Suppressor macrophage treated with lipopolysaccharide for 4 hours (primary cell): ENCODE results near the gene SPSB4.
"Not testable (repeated sequence)": the region's sequence is repeated elsewhere in the genome, so short reads cannot be mapped to it uniquely, and the experiment has no call there.

Experiments
- DNase-seq: peaks from one replicate; pipeline ENCODE4 v3.0.0-alpha.2; 2020

SPSB4 gene

DNA sequence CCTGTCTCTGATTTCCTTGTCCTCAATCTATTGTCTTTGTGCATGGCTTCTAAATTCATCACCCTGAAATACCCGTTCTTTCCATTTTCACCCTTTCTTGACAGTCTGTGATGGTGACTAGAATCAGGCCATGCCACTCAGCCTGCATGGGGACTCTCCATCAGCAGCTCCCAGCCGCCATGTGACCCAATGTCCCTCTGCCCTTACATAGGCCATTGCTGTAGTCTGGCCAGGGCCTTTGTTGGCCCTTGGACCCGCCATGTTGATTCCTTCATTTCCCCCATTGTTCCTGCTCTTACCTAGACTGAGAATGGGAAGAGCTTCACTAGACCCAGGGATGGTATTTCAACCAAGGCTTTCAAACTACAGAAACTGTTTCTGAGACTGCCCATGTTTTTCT is 45.8 kb downstream of the SPSB4 start:
- DNase-seq = no peak

DNA sequence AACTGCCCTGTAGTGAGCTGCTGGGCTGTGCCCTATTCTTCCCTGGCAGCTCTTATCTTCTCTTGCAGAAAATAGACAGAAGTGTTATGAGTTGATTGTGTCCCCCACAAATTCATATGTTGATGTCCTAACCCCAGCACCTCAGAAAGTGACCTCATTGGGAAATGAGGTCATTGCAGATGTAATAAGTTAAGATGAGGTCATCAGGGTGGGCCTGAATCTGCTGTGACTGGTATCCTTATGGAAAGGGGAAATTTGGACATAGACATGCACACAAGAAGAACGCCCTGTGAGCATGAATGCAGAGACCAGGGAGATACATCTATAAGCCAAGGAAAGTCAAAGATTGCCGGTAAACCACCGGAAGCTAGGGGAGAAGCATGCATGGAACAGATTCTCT is 49.0 kb downstream of the SPSB4 start:
- DNase-seq = no peak

GRCh38 chr3:141100531-141101320 is 49.6 kb downstream of the SPSB4 start:
- no peak for DNase-seq

- no peak for DNase-seq
Measured at GRCh38 chr3:141102372-141102771, 51.2 kb downstream of the SPSB4 start.

GRCh38 chr3:141103067-141103466 is 51.9 kb downstream of the SPSB4 start:
- DNase-seq = no peak

- no peak for DNase-seq
Measured at GRCh38 chr3:141103503-141103902, 52.4 kb downstream of the SPSB4 start.

- DNase-seq = no peak
Measured at GRCh38 chr3:141104151-141104821, 53.1 kb downstream of the SPSB4 start.

GRCh38 chr3:141105828-141106628 is 54.9 kb downstream of the SPSB4 start:
- DNase-seq = peak; percentile 81

DNA sequence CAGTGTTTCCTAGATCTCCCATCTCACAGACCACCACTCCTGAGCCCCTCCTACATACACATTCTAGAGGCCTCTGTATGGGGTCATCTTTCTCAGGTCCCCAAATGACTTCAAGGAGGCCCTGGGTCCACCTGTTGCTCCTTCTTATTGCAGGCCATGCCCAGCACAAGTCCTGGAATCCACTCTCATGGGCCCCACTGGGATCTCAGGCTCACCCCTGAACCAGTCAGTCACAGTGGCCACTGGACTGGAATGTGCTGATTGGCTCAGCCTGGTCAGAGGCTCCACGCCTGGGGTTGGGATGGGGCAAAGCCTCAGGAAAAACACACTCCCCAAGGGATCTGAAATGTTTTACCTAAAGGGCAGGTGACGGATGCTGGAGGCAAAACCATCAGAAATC is 55.7 kb downstream of the SPSB4 start:
- DNase-seq = no peak

DNA sequence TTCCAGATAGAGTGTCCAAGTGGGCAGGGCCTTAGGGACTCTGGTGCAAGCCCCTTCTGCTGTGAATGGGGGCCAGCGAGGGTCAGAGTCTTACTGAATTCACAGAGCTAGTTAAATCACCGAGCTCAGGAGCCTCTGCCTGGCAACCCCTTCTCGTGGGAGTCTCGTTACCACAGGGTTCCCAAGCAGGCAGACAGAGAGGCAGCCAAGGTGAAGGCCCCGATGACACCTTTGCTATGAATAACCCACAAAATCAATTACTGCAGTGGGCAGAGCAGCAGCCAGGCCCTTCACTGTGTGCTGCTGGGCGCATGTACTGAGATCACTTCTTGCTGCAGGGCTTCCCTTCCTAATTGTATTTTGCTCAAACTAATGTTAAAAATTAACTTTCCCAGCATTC is 56.9 kb downstream of the SPSB4 start:
- DNase-seq = no peak

GRCh38 chr3:141109751-141110150 is 58.6 kb downstream of the SPSB4 start:
- no peak for DNase-seq

GRCh38 chr3:141110322-141110721 is 59.2 kb downstream of the SPSB4 start:
- no peak for DNase-seq

DNA sequence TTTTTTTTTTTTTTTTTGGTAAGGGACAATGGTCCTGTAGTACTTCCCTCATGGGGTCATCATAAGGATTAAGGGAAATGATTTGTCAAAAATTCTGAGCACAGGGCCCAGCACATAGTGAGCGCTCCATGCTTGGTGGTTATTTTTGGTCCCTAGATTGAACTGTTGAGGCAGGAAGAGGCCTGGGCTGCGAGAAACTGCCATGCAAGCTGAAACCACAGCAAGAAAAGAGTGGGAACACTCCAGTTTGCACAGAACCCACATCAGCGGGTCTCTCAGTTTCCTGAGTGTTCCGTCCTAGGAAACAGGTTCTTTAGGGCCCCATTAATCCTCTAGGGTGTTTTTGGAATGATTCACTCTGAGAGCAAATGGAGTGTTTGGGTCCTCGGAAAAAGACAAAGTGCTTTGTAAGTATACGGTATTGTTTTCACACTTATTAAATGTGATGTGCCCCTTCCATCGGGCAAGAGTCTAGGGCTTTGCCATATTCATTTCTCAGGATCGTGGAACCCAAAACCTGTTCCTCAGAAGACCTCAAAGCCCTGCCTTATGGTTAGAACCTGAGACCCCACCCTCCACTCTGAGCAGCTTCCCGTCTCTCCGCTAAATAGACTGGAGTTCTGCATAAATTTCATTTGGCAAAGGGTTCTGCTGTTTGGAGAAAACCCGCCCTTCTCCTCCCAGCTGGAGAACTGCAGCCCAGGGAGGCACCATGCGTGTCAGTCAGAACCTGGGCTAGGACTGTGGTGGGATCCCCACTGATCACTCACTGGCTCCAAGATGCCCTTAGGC is 60.4 kb downstream of the SPSB4 start:
- DNase-seq = no peak

DNA sequence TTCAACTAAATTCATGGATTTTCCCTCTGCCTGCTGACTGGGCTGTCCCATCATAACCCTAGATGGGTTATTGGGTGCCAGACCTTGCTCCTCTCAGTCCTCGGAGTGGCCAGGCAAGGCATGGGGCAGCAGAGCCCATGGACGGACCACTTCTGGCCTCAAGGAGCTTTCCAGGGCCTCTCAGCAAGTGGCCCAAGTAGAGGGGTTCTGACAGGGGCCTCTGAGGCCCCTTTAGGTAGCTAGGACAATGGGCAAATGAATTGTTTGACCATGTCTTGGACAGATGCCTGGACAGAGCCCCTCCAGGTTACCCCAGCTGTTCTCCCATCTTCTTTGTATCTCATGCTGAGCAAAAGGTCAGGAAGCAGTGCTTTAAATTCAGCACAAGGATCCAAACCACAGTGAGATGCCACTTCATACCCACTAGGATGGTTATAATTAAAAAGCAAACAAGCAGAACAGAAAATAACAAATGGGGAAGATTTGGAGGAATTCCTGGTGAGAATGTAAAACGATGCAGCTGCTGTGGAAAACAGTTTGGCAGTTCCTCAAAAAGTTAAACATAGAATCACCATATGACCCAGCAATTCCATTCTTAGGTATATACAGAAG is 61.6 kb downstream of the SPSB4 start:
- DNase-seq = no peak

GRCh38 chr3:141113680-141114079 is 62.5 kb downstream of the SPSB4 start:
- not testable (repeated sequence) for DNase-seq

DNA sequence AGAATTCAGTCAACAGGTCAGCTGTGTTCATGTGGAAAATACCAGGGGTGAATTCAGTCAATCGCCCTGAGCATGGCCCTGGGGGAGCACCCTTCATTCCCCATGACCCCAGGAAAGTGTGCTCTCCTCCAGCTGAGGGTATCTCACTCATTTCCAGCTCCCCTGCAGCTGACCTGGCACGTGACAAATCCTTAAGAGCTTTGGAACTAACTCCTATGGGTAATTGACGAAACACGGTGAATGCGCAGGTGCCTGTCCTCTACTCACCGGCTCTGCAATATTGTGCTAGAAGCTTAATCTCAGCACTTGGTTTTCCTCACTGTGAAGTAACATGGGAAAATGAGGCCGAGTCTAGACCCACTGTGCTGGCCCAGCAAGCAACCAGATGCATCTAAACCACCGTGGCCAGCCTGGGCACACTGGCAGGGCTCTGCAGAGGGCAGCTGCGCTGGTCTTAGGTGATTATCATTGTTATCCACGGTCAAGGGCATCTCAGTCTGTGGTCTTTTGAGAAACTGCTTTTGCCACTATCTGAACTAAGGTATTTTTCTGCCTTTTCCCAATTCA is 63.1 kb downstream of the SPSB4 start:
- DNase-seq = no peak

DNA sequence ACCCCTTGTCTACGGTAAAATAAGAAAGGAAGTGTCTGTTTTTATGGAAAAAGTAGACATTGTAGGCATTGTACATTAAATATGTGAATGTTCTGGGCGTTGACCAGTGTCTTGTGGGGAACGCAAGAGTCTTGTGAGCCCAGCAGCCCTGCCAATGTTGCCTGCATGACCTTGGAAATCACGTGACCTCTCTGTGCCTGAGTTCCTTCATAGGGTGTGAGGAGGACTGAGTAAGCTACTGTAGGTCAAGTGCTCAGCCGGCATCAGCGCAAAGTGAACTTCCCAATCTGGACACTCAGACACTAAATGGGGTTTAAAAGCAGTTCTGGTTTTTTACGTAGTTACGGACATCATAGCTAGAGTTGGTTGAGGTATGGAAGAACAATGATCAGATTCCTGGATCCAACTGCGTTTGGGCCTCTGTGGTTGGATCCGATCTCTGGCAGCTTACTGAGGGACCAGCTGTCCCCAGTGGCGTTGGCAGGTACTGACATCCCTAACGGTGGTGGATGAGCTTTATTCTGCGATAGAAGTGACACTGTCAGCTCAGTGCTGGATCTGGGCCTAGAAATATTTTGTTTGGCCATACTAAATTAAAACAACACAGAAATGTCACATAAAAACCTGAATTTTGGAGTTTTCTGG is 63.8 kb downstream of the SPSB4 start:
- no peak for DNase-seq

GRCh38 chr3:141115789-141116541 is 64.8 kb downstream of the SPSB4 start:
- peak; percentile 27 for DNase-seq

DNA sequence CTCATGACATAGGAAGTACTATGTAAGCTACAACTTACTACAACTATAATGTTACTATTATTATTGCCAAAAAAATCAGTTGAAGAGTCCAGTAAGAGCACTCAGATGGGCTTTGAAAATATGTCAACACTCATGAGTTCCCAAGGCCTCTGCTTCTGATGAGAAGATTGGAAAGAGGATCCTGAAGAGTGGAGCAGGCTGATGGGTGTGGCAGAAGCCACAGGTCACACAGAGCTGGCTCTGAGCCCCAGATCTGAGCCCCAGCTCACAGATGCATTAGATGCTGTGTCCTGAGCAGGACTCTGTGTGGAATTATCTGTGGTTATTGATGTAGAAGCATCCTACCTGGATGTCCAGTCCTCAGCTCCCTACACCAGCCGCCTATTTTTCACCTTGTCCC is 65.6 kb downstream of the SPSB4 start:
- DNase-seq = no peak

GRCh38 chr3:141117982-141118381 is 66.8 kb downstream of the SPSB4 start:
- DNase-seq = not testable (repeated sequence)
